Spinal cord (tissue), 10 donors: ENCODE measurements around the gene SLC43A1. TPM values are rescaled to one million over a fixed set of nuclear protein-coding genes. Genes with fewer than 3 reads are reported as not detected.

Experiments
- DNase-seq, 6 donors: peaks; one replicate each; pipeline versions ENCODE4 v3.0.0 to v3.0.0-alpha.2; 2013 to 2015; ENCODE audit warnings: low spot score in 6 of 6, low read depth in 4 of 6
- H3K27ac ChIP-seq: one replicate; pipeline ENCODE4 v1.5.1; 2013; ENCODE audit warnings: low read depth, low read length, control low read depth
- H3K27me3 ChIP-seq: one replicate; pipeline ENCODE4 v1.6.1; 2013; ENCODE audit warnings: low read length; ENCODE audit not compliant: control insufficient read depth, insufficient read depth
- H3K36me3 ChIP-seq: one replicate; pipeline ENCODE4 v1.6.1; 2013; ENCODE audit warnings: low read length; ENCODE audit not compliant: control insufficient read depth, insufficient read depth
- H3K4me1 ChIP-seq: one replicate; pipeline ENCODE4 v1.6.1; 2013; ENCODE audit warnings: low read length; ENCODE audit not compliant: control insufficient read depth, insufficient read depth
- H3K4me3 ChIP-seq: one replicate; pipeline ENCODE4 v1.5.1; 2013; ENCODE audit warnings: low read depth, low read length, control low read depth
- H3K9me3 ChIP-seq: one replicate; pipeline ENCODE4 v1.6.1; 2013; ENCODE audit warnings: low read length; ENCODE audit not compliant: control insufficient read depth, insufficient read depth
- WGBS: methylation state at CpG from one replicate; pipeline ENCODE4 v1.1.5; 2013; ENCODE audit warnings: missing lambda C conversion rate; ENCODE audit not compliant: insufficient coverage; 5-methylcytosine and 5-hydroxymethylcytosine counted together
- polyA plus RNA-seq, 2 donors: library from polyadenylated mRNA; unstranded; fragments of 120-200 nt; gene quantifications; one replicate each; pipeline ENCODE4 v1.2.1, GENCODE V29; 2013; ENCODE audit not compliant: insufficient read length in 2 of 2
- total RNA-seq, 2 donors: library from RNA; depleted of rRNA in 1 of 2; stranded (reverse); fragments of 120-200 nt in 1 of 2; fragments of >200 nt in 1 of 2; gene quantifications; one replicate each; pipeline versions ENCODE4 v1.2.3 to v1.2.4, GENCODE V29; 2013 to 2014
- donor health status: healthy.

The SLC43A1 gene
- total and polyA plus RNA-seq, 4 donors, result 4.0 to 10.4 (median 5.7) TPM

- 89% methylated on average over 13 of the region's 15 CpGs for WGBS
- no peak for DNase-seq
Observed at GRCh38 chr11:57500926-57501325, 14.6 kb downstream of the SLC43A1 start.

GRCh38 chr11:57500515-57500914 lies 15.0 kb downstream of the SLC43A1 start:
- H3K36me3 ChIP-seq, result peaks cover 4% of the 10 kb centered on the region
- H3K4me1 ChIP-seq, result peaks cover 21% of the 10 kb centered on the region
- H3K4me3 ChIP-seq, result no peak overlapping the region
- no peaks in the 10 kb centered on the region for H3K27me3 ChIP-seq
- H3K9me3 ChIP-seq, result no peaks in the 10 kb centered on the region
- no peak overlapping the region for H3K27ac ChIP-seq
- WGBS, result 85% methylated on average over 4 of the region's 8 CpGs
- no peak for DNase-seq

More at GRCh38 chr11:57500926-57501325, 14.6 kb downstream of the SLC43A1 start:
- H3K27ac ChIP-seq, result no peak overlapping the region
- H3K4me1 ChIP-seq, result peaks cover 21% of the 10 kb centered on the region
- H3K27me3 ChIP-seq, result no peaks in the 10 kb centered on the region
- peaks cover 4% of the 10 kb centered on the region for H3K36me3 ChIP-seq
- no peaks in the 10 kb centered on the region for H3K9me3 ChIP-seq
- H3K4me3 ChIP-seq, result no peak overlapping the region

- peak overlapping the region; percentile 54 for H3K27ac ChIP-seq
- DNase-seq, result no peak
- H3K36me3 ChIP-seq, result peaks cover 4% of the 10 kb centered on the region
- peaks cover 21% of the 10 kb centered on the region for H3K4me1 ChIP-seq
- WGBS, result 31% methylated on average over 11 of the region's 12 CpGs
- no peaks in the 10 kb centered on the region for H3K27me3 ChIP-seq
- peak overlapping the region; percentile 43 for H3K4me3 ChIP-seq
- H3K9me3 ChIP-seq, result no peaks in the 10 kb centered on the region
Observed at GRCh38 chr11:57499983-57500461, 15.5 kb downstream of the SLC43A1 start.

GRCh38 chr11:57499413-57499982 lies 16.0 kb downstream of the SLC43A1 start:
- Histone ChIP-seq H3K4me3 (peak overlapping the region; percentile 43), H3K9me3 (no peaks in the 10 kb centered on the region), H3K4me1 (peaks cover 21% of the 10 kb centered on the region), H3K27ac (peak overlapping the region; percentile 54), H3K27me3 (no peaks in the 10 kb centered on the region), H3K36me3 (peaks cover 4% of the 10 kb centered on the region)
- peak; percentile 56 to 96 (median 72) for DNase-seq
- under 1% methylated on average over 30 of the region's 35 CpGs for WGBS

- H3K9me3 ChIP-seq, result no peaks in the 10 kb centered on the region
- no peak for DNase-seq
- no peak overlapping the region for H3K4me3 ChIP-seq
- H3K27ac ChIP-seq, result no peak overlapping the region
- H3K27me3 ChIP-seq, result no peaks in the 10 kb centered on the region
- H3K36me3 ChIP-seq, result peaks cover 4% of the 10 kb centered on the region
- WGBS, result 76% methylated on average over 4 of the region's 6 CpGs
- H3K4me1 ChIP-seq, result peaks cover 26% of the 10 kb centered on the region
Observed at GRCh38 chr11:57498540-57498939, 17.0 kb downstream of the SLC43A1 start.

GRCh38 chr11:57497303-57498247 lies 17.9 kb downstream of the SLC43A1 start:
- WGBS, result 84% methylated on average over 13 of the region's 15 CpGs
- Histone ChIP-seq H3K36me3 (peaks cover 4% of the 10 kb centered on the region), H3K4me1 (peaks cover 26% of the 10 kb centered on the region), H3K27ac (no peak overlapping the region), H3K4me3 (no peak overlapping the region), H3K9me3 (no peaks in the 10 kb centered on the region), H3K27me3 (no peaks in the 10 kb centered on the region)
- DNase-seq, result no peak

GRCh38 chr11:57496109-57496820 lies 19.2 kb downstream of the SLC43A1 start:
- WGBS, result 95% methylated on average over 8 of the region's 9 CpGs
- DNase-seq, result no peak
- Histone ChIP-seq H3K4me3 (no peak overlapping the region), H3K27ac (no peak overlapping the region), H3K27me3 (no peaks in the 10 kb centered on the region), H3K36me3 (peaks cover 4% of the 10 kb centered on the region), H3K9me3 (no peaks in the 10 kb centered on the region), H3K4me1 (peaks cover 26% of the 10 kb centered on the region)

- Histone ChIP-seq H3K27me3 (no peaks in the 10 kb centered on the region), H3K27ac (no peak overlapping the region), H3K9me3 (no peaks in the 10 kb centered on the region), H3K36me3 (no peaks in the 10 kb centered on the region), H3K4me3 (no peak overlapping the region), H3K4me1 (peaks cover 7% of the 10 kb centered on the region)
- WGBS, result 59% methylated on average over 11 of the region's 15 CpGs
- peak in 2 of 6 donors; percentile 29 to 78 for DNase-seq
Observed at GRCh38 chr11:57493507-57494503, 21.7 kb downstream of the SLC43A1 start.
